Keratinocyte (primary cell): Measurements from ENCODE around the gene CTNNA3.

ENCODE experiments used
- EZH2 ChIP-seq: IDR thresholded peaks from one replicate; pipeline ENCODE4 v1.6.1; 2012; ENCODE audit warnings: inconsistent platforms, mild to moderate bottlenecking, low read length, moderate library complexity
- TF ChIP-seq, protein P1 (sequence below), 3 experiments: IDR thresholded peaks in 1 of 3; conservative IDR thresholded peaks in 1 of 3; optimal IDR thresholded peaks in 1 of 3; 2 replicates in 2 of 3; 3 replicates in 1 of 3; pipeline versions ENCODE3 to v1.5.1; 2011; ENCODE audit warnings: low read length in 3 of 3, mild to moderate bottlenecking in 3 of 3, moderate library complexity in 2 of 3, control low read depth in 1 of 3, inconsistent platforms in 1 of 3; ENCODE audit not compliant: insufficient read depth in 2 of 3; ENCODE audit errors: extremely low read depth in 1 of 3

DNA sequence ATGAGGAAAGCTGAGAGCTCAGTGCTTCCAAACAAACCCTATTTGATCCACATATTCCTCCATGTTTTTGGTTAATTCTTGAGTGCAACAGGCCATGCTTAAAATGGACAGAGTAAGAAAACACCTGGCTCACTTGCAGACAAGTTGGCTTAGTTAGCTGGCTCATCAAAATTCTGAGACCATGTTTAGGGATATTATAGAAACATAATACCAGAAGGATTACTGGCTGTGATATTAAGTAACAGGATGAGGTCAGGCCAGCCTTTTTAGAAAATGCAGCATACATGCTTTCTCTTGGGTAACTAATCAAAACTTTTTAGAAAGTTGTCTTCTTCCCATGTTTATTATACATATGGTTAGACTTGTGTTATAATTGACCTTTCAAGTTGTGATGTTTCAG is 1637.4 kb downstream of the CTNNA3 start:
- TF ChIP-seq, protein P1, sequence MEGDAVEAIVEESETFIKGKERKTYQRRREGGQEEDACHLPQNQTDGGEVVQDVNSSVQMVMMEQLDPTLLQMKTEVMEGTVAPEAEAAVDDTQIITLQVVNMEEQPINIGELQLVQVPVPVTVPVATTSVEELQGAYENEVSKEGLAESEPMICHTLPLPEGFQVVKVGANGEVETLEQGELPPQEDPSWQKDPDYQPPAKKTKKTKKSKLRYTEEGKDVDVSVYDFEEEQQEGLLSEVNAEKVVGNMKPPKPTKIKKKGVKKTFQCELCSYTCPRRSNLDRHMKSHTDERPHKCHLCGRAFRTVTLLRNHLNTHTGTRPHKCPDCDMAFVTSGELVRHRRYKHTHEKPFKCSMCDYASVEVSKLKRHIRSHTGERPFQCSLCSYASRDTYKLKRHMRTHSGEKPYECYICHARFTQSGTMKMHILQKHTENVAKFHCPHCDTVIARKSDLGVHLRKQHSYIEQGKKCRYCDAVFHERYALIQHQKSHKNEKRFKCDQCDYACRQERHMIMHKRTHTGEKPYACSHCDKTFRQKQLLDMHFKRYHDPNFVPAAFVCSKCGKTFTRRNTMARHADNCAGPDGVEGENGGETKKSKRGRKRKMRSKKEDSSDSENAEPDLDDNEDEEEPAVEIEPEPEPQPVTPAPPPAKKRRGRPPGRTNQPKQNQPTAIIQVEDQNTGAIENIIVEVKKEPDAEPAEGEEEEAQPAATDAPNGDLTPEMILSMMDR (optimal IDR thresholded peaks at IDR 0.05 in 1 of 3, IDR thresholded peaks at IDR 0.05 in 1 of 3, conservative IDR thresholded peaks at IDR 0.05 in 1 of 3; ENCODE audit: extremely low read depth in 1 of 3, insufficient read depth in 2 of 3, low read length in 3 of 3), result no peak
- TF ChIP-seq EZH2, result no peak
